HepG2 (cell line): Measurements from ENCODE around the gene MRPL2.

Source experiments
- ATF3 ChIP-seq: sonication (generic); formaldehyde crosslinking; IDR thresholded peaks from 2 replicates; pipeline ENCODE4 v1.4.0; 2020; ENCODE audit warnings: missing genetic modification reagents
- CHD2 ChIP-seq: IDR thresholded peaks from 2 replicates; pipeline ENCODE4 v1.6.1; 2011; ENCODE audit warnings: low read depth, low read length, improper control_type of control experiment
- ESRRA ChIP-seq: sonication (generic); formaldehyde crosslinking; IDR thresholded peaks from 2 replicates; pipeline ENCODE4 v1.5.1; 2020; ENCODE audit warnings: mild to moderate bottlenecking, low read depth, missing genetic modification reagents
- PHF20 ChIP-seq: sonication (generic); formaldehyde crosslinking; IDR thresholded peaks from 2 replicates; pipeline ENCODE4 v1.5.0; 2020; ENCODE audit warnings: mild to moderate bottlenecking, missing genetic modification reagents
- POLR2A ChIP-seq, 2 experiments: IDR thresholded peaks; 2 replicates each; pipeline ENCODE4 v1.6.1; 2011; ENCODE audit warnings: low read depth in 2 of 2, low read length in 2 of 2, mild to moderate bottlenecking in 1 of 2, moderate library complexity in 1 of 2; ENCODE audit not compliant: insufficient read depth in 1 of 2
- RBM39 ChIP-seq: fragments of 200-400 bp; formaldehyde crosslinking; IDR thresholded peaks from one replicate; pipeline ENCODE4 v1.6.1; 2018; ENCODE audit warnings: antibody characterized with exemption, mild to moderate bottlenecking, low read depth, low read length; ENCODE audit not compliant: poor library complexity, severe bottlenecking
- RNF219 ChIP-seq: sonication (generic); formaldehyde crosslinking; IDR thresholded peaks from 2 replicates; pipeline ENCODE4 v1.5.0; 2020; ENCODE audit warnings: mild to moderate bottlenecking, missing genetic modification reagents
- SETDB1 ChIP-seq: sonication (generic); formaldehyde crosslinking; IDR thresholded peaks from 2 replicates; pipeline ENCODE4 v1.5.1; 2020; ENCODE audit warnings: missing genetic modification reagents, mild to moderate bottlenecking, borderline replicate concordance
- SRSF4 ChIP-seq: fragments of 200-400 bp; formaldehyde crosslinking; IDR thresholded peaks from one replicate; pipeline ENCODE4 v1.6.1; 2018; ENCODE audit warnings: mild to moderate bottlenecking, low read depth, low read length, moderate library complexity; ENCODE audit not compliant: poor library complexity, severe bottlenecking
- TAF1 ChIP-seq: sonication (generic); formaldehyde crosslinking; IDR thresholded peaks from 2 replicates; pipeline ENCODE4 v1.4.0; 2020; ENCODE audit warnings: missing genetic modification reagents
- TEAD2 ChIP-seq: sonication (generic); formaldehyde crosslinking; IDR thresholded peaks from 2 replicates; pipeline ENCODE4 v1.9.0; 2021; ENCODE audit warnings: missing genetic modification reagents
- ZNF232 ChIP-seq: sonication (generic); formaldehyde crosslinking; IDR thresholded peaks from 2 replicates; pipeline ENCODE4 v1.4.0; 2020; ENCODE audit warnings: missing genetic modification reagents, borderline replicate concordance
- ZNF496 ChIP-seq: sonication (generic); formaldehyde crosslinking; IDR thresholded peaks from 2 replicates; pipeline ENCODE4 v1.8.1; 2023; ENCODE audit warnings: mild to moderate bottlenecking, moderate library complexity, missing genetic modification reagents; ENCODE audit not compliant: insufficient replicate concordance
- TF ChIP-seq, protein P1 (sequence below): sonication (generic); formaldehyde crosslinking; IDR thresholded peaks from 2 replicates; pipeline ENCODE4 v1.4.0; 2020; ENCODE audit warnings: low read depth, mild to moderate bottlenecking, missing genetic modification reagents

GRCh38 chr6:43050981-43051380, 8.3 kb downstream of the MRPL2 start:
- TF ChIP-seq ZNF232 (CRISPR knock-in tag), result no peak
- no peak for TF ChIP-seq PHF20 (CRISPR knock-in tag)
- no peak for TF ChIP-seq ESRRA (CRISPR knock-in tag)
- no peak for TF ChIP-seq SETDB1
- TF ChIP-seq RNF219, result no peak
- TF ChIP-seq TEAD2 (CRISPR knock-in tag), result no peak
- TF ChIP-seq ZNF496 (CRISPR knock-in tag), result no peak
- no peak for TF ChIP-seq POLR2A (IDR thresholded peaks at IDR 0.05; ENCODE audit: insufficient read depth in 1 of 2, low read depth in 2 of 2, low read length in 2 of 2)
- TF ChIP-seq ATF3, result no peak
- TF ChIP-seq, protein P1, sequence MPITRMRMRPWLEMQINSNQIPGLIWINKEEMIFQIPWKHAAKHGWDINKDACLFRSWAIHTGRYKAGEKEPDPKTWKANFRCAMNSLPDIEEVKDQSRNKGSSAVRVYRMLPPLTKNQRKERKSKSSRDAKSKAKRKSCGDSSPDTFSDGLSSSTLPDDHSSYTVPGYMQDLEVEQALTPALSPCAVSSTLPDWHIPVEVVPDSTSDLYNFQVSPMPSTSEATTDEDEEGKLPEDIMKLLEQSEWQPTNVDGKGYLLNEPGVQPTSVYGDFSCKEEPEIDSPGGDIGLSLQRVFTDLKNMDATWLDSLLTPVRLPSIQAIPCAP (CRISPR knock-in tag), result no peak
- no peak for TF ChIP-seq SRSF4
- TF ChIP-seq RBM39, result no peak
- no peak for TF ChIP-seq TAF1
- no peak for TF ChIP-seq CHD2
